Thyroid gland (tissue), 4 donors: ENCODE data around the gene SEC63. TPM values are rescaled to one million over a fixed set of nuclear protein-coding genes. Genes with fewer than 3 reads are reported as not detected.

Experiments used
- DNase-seq, 2 donors: peaks; one replicate each; pipeline ENCODE4 v3.0.0-alpha.2; 2019
- H3K27ac ChIP-seq, 3 donors: fragments of 200-600 bp; sonication (generic); 1 replicate in 2 of 3; 2 replicates in 1 of 3; pipeline ENCODE4 v1.5.1; 2016 to 2019; ENCODE audit warnings: mild to moderate bottlenecking in 1 of 3, moderate library complexity in 1 of 3
- H3K27me3 ChIP-seq: fragments of 200-600 bp; sonication (generic); one replicate; pipeline ENCODE4 v1.5.1; 2019
- H3K36me3 ChIP-seq, 2 donors: fragments of 200-600 bp; sonication (generic); one replicate each; pipeline ENCODE4 v1.5.1; 2016 to 2019
- H3K4me1 ChIP-seq, 2 donors: fragments of 200-600 bp; sonication (generic); one replicate each; pipeline ENCODE4 v1.5.1; 2017 to 2019
- H3K4me3 ChIP-seq, 3 donors: fragments of 200-600 bp; sonication (generic); replicated peaks in 1 of 3; 1 replicate in 2 of 3; 2 replicates in 1 of 3; pipeline ENCODE4 v1.5.1; 2016; ENCODE audit warnings: mild to moderate bottlenecking in 1 of 3
- H3K9me3 ChIP-seq: fragments of 200-600 bp; sonication (generic); one replicate; pipeline ENCODE4 v1.5.1; 2017
- POLR2A ChIP-seq, 2 donors: fragments of 450-650 bp; IDR thresholded peaks; one replicate each; pipeline ENCODE4 v1.6.1; 2017; ENCODE audit warnings: antibody characterized with exemption in 2 of 2, mild to moderate bottlenecking in 2 of 2, moderate library complexity in 1 of 2
- WGBS, 2 donors: methylation state at CpG; one replicate each; pipeline ENCODE4 v1.1.5; 2017; 5-methylcytosine and 5-hydroxymethylcytosine counted together
- intact Hi-C: fragments of 100-400 bp; cut with DNase I; formaldehyde crosslinking; loops from one replicate; pipeline ENCODE4 v1.15.1; 2023
- total RNA-seq, 4 donors: library from RNA; depleted of rRNA; stranded (reverse); fragments of >200 nt; gene quantifications; one replicate each; pipeline ENCODE4 v1.2.3, GENCODE V29; 2016
- TF ChIP-seq, protein P1 (sequence below), 6 experiments: fragments of 200-600 bp in 3 of 6; fragments of 450-650 bp in 3 of 6; sonication (generic) in 3 of 6; IDR thresholded peaks; one replicate each; pipeline ENCODE4 v1.5.1; 2016 to 2019; ENCODE audit warnings: antibody characterized with exemption in 6 of 6, mild to moderate bottlenecking in 2 of 6, inconsistent platforms in 1 of 6, moderate library complexity in 1 of 6

SEC63 gene
- total RNA-seq, 4 donors from 2014 or later = 47.1 to 95.5 (median 68.3) TPM

GRCh38 chr6:107871016-107871415, 87.0 kb downstream of the SEC63 start:
- TF ChIP-seq, protein P1, sequence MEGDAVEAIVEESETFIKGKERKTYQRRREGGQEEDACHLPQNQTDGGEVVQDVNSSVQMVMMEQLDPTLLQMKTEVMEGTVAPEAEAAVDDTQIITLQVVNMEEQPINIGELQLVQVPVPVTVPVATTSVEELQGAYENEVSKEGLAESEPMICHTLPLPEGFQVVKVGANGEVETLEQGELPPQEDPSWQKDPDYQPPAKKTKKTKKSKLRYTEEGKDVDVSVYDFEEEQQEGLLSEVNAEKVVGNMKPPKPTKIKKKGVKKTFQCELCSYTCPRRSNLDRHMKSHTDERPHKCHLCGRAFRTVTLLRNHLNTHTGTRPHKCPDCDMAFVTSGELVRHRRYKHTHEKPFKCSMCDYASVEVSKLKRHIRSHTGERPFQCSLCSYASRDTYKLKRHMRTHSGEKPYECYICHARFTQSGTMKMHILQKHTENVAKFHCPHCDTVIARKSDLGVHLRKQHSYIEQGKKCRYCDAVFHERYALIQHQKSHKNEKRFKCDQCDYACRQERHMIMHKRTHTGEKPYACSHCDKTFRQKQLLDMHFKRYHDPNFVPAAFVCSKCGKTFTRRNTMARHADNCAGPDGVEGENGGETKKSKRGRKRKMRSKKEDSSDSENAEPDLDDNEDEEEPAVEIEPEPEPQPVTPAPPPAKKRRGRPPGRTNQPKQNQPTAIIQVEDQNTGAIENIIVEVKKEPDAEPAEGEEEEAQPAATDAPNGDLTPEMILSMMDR (IDR thresholded peaks at IDR 0.05) = no peak
- TF ChIP-seq POLR2A (IDR thresholded peaks at IDR 0.05) = no peak
- Histone ChIP-seq H3K4me1 (no peaks in the 10 kb centered on the region), H3K27ac (no peak overlapping the region), H3K36me3 (peaks cover 17 to 22% of the 10 kb centered on the region in 2 donors), H3K27me3 (no peaks in the 10 kb centered on the region), H3K9me3 (no peaks in the 10 kb centered on the region), H3K4me3 (no peak overlapping the region)
- intact Hi-C loops = no loop called here
- DNase-seq = no peak
- 92 to 93% methylated on average over 4 of the region's 4 CpGs for WGBS, 2 donors

DNA sequence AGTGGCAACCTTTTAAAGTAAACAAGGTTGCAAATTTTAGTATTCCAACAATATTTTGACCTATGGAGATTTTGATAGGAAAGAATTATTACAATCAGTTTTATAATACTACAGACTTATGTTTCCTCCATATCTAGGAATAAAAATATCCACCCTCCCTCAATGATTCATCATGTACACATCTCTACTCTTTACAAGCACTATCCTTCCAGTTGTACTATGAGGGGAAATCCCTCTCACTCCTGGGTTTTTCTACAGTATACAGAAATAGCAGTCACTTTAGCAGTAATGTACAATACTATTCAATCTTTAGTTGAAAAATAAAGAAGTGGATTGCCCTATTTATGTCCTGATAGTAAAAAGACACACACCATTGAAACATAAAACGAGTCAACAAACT, 87.6 kb downstream of the SEC63 start:
- H3K27ac ChIP-seq = no peak overlapping the region
- no peaks in the 10 kb centered on the region for H3K4me1 ChIP-seq
- no peak overlapping the region for H3K4me3 ChIP-seq
- intact Hi-C loops = no loop called here
- peaks cover 15 to 18% of the 10 kb centered on the region in 2 donors for H3K36me3 ChIP-seq
- TF ChIP-seq, protein P1 (IDR thresholded peaks at IDR 0.05) = no peak
- TF ChIP-seq POLR2A (IDR thresholded peaks at IDR 0.05) = no peak
- WGBS, 2 donors = 72 to 73% methylated on average over 1 of the region's 1 CpG
- DNase-seq = no peak
- H3K27me3 ChIP-seq = no peaks in the 10 kb centered on the region
- no peaks in the 10 kb centered on the region for H3K9me3 ChIP-seq

- intact Hi-C loops = no loop called here
These were observed 88.1 kb downstream of the SEC63 start for GRCh38 chr6:107869871-107870270.

GRCh38 chr6:107868867-107869611, 89.0 kb downstream of the SEC63 start:
- H3K4me1 ChIP-seq = no peaks in the 10 kb centered on the region
- no peaks in the 10 kb centered on the region for H3K27me3 ChIP-seq
- no peak for DNase-seq
- H3K9me3 ChIP-seq = no peaks in the 10 kb centered on the region
- no peak for TF ChIP-seq POLR2A (IDR thresholded peaks at IDR 0.05)
- TF ChIP-seq, protein P1 (IDR thresholded peaks at IDR 0.05) = no peak
- 57 to 61% methylated on average over 3 of the region's 3 CpGs for WGBS, 2 donors
- H3K27ac ChIP-seq = no peak overlapping the region
- H3K4me3 ChIP-seq = no peak overlapping the region
- intact Hi-C loops = no loop called here
- H3K36me3 ChIP-seq = peaks cover 8 to 18% of the 10 kb centered on the region in 2 donors

More at GRCh38 chr6:107869871-107870270, 88.1 kb downstream of the SEC63 start:
- Histone ChIP-seq H3K9me3 (no peaks in the 10 kb centered on the region), H3K36me3 (peaks cover 11 to 18% of the 10 kb centered on the region in 2 donors), H3K4me3 (no peak overlapping the region), H3K27ac (no peak overlapping the region), H3K27me3 (no peaks in the 10 kb centered on the region), H3K4me1 (no peaks in the 10 kb centered on the region)
- 0% methylated on average over 1 of the region's 1 CpG for WGBS, 2 donors
- no peak for TF ChIP-seq POLR2A (IDR thresholded peaks at IDR 0.05)
- TF ChIP-seq, protein P1 (IDR thresholded peaks at IDR 0.05) = no peak
- no peak for DNase-seq

GRCh38 chr6:107867302-107867615, 90.7 kb downstream of the SEC63 start:
- no peak for DNase-seq
- WGBS, 2 donors = 27 to 32% methylated on average over 4 of the region's 4 CpGs
- H3K9me3 ChIP-seq = no peaks in the 10 kb centered on the region
- intact Hi-C loops = no loop called here
- no peaks in the 10 kb centered on the region for H3K27me3 ChIP-seq
- H3K4me1 ChIP-seq = no peaks in the 10 kb centered on the region
- no peak overlapping the region for H3K4me3 ChIP-seq
- TF ChIP-seq, protein P1 (IDR thresholded peaks at IDR 0.05) = no peak
- no peak for TF ChIP-seq POLR2A (IDR thresholded peaks at IDR 0.05)
- H3K27ac ChIP-seq = no peak overlapping the region
- peaks cover 8 to 18% of the 10 kb centered on the region in 2 donors for H3K36me3 ChIP-seq
